ENCODE measurements around the gene SYNE1. TPM values are rescaled to one million over a fixed set of nuclear protein-coding genes. Genes with fewer than 3 reads are reported as not detected.
"Not testable (repeated sequence)": the region's sequence is repeated elsewhere in the genome, so short reads cannot be mapped to it uniquely, and the experiment has no call there.

The SYNE1 gene
- total and polyA plus RNA-seq, 9 donors, result 57.0 to 141 (median 97.5) TPM

DNA sequence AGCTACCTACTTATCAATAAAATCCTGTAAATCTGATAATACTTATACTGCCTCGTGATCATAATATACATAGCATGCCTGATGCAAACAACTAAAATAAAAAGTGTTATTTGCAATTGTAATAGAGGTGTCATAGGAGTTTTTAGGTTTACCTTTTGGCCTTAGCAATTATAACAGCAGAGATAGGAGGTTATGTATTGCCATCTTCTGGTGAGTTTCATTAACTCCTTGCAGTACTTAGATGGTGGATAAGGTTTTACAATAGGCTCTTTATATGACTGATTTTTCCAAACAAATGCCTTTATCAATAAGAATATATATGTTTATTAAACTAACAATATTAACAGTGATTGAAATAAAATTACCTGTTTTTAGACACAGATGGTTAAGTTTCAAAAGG, 32.7 kb upstream of the SYNE1 start:
- H3K4me1 ChIP-seq (ENCODE audit: control insufficient read depth, insufficient read depth, low read length), result no peaks in the 10 kb centered on the region
- no peaks in the 10 kb centered on the region for H3K27me3 ChIP-seq (ENCODE audit: control insufficient read depth, insufficient read depth, low read length)
- peak; percentile 32 for DNase-seq
- H3K36me3 ChIP-seq (ENCODE audit: control insufficient read depth, insufficient read depth, low read length), result no peaks in the 10 kb centered on the region
- WGBS (ENCODE audit: insufficient coverage), result no CpG with 5 or more reads among the region's 1 CpG
- H3K9me3 ChIP-seq (replicated peaks; ENCODE audit: control insufficient read depth, low read depth, low read length), result no peaks in the 10 kb centered on the region
- no peak overlapping the region for H3K27ac ChIP-seq (ENCODE audit: low read length)
- no peak overlapping the region for H3K4me3 ChIP-seq (ENCODE audit: low read length)

DNA sequence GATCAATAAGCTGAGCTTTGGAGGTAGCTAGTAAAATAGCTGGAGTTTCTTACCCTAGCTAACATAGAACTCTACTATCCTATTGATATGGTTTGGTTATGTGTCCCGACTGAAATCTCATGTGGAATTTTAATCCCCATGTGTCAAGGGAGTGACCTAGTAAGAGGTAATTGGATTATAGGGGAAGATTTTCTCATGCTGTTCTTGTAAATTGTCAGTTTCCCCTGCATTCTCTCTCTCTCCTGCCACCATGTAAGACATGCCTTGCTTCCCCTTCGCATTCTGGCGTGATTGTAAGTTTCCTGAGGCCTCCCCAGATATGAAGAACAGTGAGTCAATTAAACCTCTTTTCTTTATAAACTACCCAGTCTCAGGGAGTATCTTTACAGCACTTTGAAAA, 24.6 kb upstream of the SYNE1 start:
- Histone ChIP-seq H3K4me3 (ENCODE audit: low read length) (no peak overlapping the region), H3K9me3 (replicated peaks; ENCODE audit: control insufficient read depth, low read depth, low read length) (no peaks in the 10 kb centered on the region), H3K4me1 (ENCODE audit: control insufficient read depth, insufficient read depth, low read length) (no peaks in the 10 kb centered on the region), H3K36me3 (ENCODE audit: control insufficient read depth, insufficient read depth, low read length) (no peaks in the 10 kb centered on the region), H3K27ac (ENCODE audit: low read length) (no peak overlapping the region), H3K27me3 (ENCODE audit: control insufficient read depth, insufficient read depth, low read length) (no peaks in the 10 kb centered on the region)
- WGBS (ENCODE audit: insufficient coverage), result no CpG with 5 or more reads among the region's 3 CpGs
- DNase-seq, result no peak

GRCh38 chr6:152651986-152652385, 14.8 kb upstream of the SYNE1 start:
- Histone ChIP-seq H3K4me1 (ENCODE audit: control insufficient read depth, insufficient read depth, low read length) (no peaks in the 10 kb centered on the region), H3K4me3 (ENCODE audit: low read length) (no peak overlapping the region), H3K36me3 (ENCODE audit: control insufficient read depth, insufficient read depth, low read length) (no peaks in the 10 kb centered on the region), H3K27me3 (ENCODE audit: control insufficient read depth, insufficient read depth, low read length) (no peaks in the 10 kb centered on the region), H3K27ac (ENCODE audit: low read length) (no peak overlapping the region), H3K9me3 (replicated peaks; ENCODE audit: control insufficient read depth, low read depth, low read length) (no peaks in the 10 kb centered on the region)
- WGBS (ENCODE audit: insufficient coverage), result 16% methylated on average over 2 of the region's 3 CpGs
- no peak for DNase-seq

GRCh38 chr6:152648105-152648504, 10.9 kb upstream of the SYNE1 start:
- no peaks in the 10 kb centered on the region for H3K36me3 ChIP-seq (ENCODE audit: control insufficient read depth, insufficient read depth, low read length)
- H3K4me1 ChIP-seq (ENCODE audit: control insufficient read depth, insufficient read depth, low read length), result no peaks in the 10 kb centered on the region
- no peak overlapping the region for H3K27ac ChIP-seq (ENCODE audit: low read length)
- DNase-seq, result peak; percentile 97
- no peaks in the 10 kb centered on the region for H3K27me3 ChIP-seq (ENCODE audit: control insufficient read depth, insufficient read depth, low read length)
- WGBS (ENCODE audit: insufficient coverage), result no CpG with 5 or more reads among the region's 2 CpGs
- no peaks in the 10 kb centered on the region for H3K9me3 ChIP-seq (replicated peaks; ENCODE audit: control insufficient read depth, low read depth, low read length)
- H3K4me3 ChIP-seq (ENCODE audit: low read length), result no peak overlapping the region

- not testable (repeated sequence) for DNase-seq; H3K9me3 ChIP-seq (replicated peaks; ENCODE audit: control insufficient read depth, low read depth, low read length); H3K27me3 ChIP-seq (ENCODE audit: control insufficient read depth, insufficient read depth, low read length); H3K36me3 ChIP-seq (ENCODE audit: control insufficient read depth, insufficient read depth, low read length); H3K4me3 ChIP-seq (ENCODE audit: low read length); H3K27ac ChIP-seq (ENCODE audit: low read length); H3K4me1 ChIP-seq (ENCODE audit: control insufficient read depth, insufficient read depth, low read length)
- WGBS (ENCODE audit: insufficient coverage), result 80% methylated on average over 4 of the region's 4 CpGs
Measured at GRCh38 chr6:152646732-152647131, 9.6 kb upstream of the SYNE1 start.

- WGBS (ENCODE audit: insufficient coverage), result 66% methylated on average over 6 of the region's 8 CpGs
- Histone ChIP-seq H3K9me3 (replicated peaks; ENCODE audit: control insufficient read depth, low read depth, low read length) (no peaks in the 10 kb centered on the region), H3K4me1 (ENCODE audit: control insufficient read depth, insufficient read depth, low read length) (no peaks in the 10 kb centered on the region), H3K36me3 (ENCODE audit: control insufficient read depth, insufficient read depth, low read length) (no peaks in the 10 kb centered on the region), H3K27me3 (ENCODE audit: control insufficient read depth, insufficient read depth, low read length) (peaks cover 9% of the 10 kb centered on the region), H3K27ac (ENCODE audit: low read length) (no peak overlapping the region), H3K4me3 (ENCODE audit: low read length) (no peak overlapping the region)
- DNase-seq, result peak; percentile 34
Measured at GRCh38 chr6:152642578-152643375, 5.6 kb upstream of the SYNE1 start.

DNA sequence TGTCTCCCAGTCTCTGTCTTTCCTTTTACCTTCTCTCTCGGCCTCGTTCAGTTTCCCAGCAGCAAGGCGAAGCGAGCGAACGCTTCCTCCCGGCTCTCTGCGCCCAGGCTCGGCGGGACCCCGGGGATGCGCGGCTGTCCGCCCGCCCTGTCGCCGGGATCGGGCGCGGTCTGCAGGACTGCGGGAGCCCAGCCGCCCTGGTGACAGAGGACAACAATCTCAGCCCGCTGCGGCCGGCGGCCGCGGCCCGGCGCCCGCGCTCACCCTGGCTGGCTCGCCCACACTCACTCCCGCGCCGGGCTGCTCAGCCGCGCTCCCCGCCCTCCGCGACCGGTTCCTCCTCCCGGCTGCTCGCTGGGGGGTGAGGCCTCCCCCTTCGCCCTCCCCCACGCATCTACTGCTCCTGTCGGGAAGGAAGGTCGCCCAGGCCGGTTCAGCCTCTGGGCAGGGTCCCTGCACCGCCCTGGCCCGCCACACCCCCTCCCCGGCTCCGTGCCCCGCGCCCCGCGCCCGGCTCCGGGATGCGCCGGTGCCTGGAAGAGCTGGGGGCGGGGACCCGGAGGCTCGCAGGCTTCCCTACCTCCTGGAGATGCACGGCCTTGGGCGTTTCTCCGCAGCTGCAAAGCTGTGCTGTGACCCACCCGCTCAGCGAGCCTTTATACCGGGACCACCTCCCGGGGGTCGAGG, 410 bp downstream of the SYNE1 start:
- peaks cover 25% of the 10 kb centered on the region for H3K27me3 ChIP-seq (ENCODE audit: control insufficient read depth, insufficient read depth, low read length)
- H3K36me3 ChIP-seq (ENCODE audit: control insufficient read depth, insufficient read depth, low read length), result no peaks in the 10 kb centered on the region
- no peaks in the 10 kb centered on the region for H3K9me3 ChIP-seq (replicated peaks; ENCODE audit: control insufficient read depth, low read depth, low read length)
- 0% methylated on average over 59 of the region's 72 CpGs for WGBS (ENCODE audit: insufficient coverage)
- H3K4me3 ChIP-seq (ENCODE audit: low read length), result peak overlapping the region; percentile 46
- DNase-seq, result peak; percentile 37
- peaks cover 10% of the 10 kb centered on the region for H3K4me1 ChIP-seq (ENCODE audit: control insufficient read depth, insufficient read depth, low read length)
- H3K27ac ChIP-seq (ENCODE audit: low read length), result no peak overlapping the region

GRCh38 chr6:152636021-152636608, 1.0 kb downstream of the SYNE1 start:
- H3K9me3 ChIP-seq (replicated peaks; ENCODE audit: control insufficient read depth, low read depth, low read length), result no peaks in the 10 kb centered on the region
- H3K4me3 ChIP-seq (ENCODE audit: low read length), result peak overlapping the region; percentile 46
- 2% methylated on average over 5 of the region's 20 CpGs for whole genome bisulfite sequencing (ENCODE audit: insufficient coverage)
- H3K4me1 ChIP-seq (ENCODE audit: control insufficient read depth, insufficient read depth, low read length), result peaks cover 10% of the 10 kb centered on the region
- H3K27me3 ChIP-seq (ENCODE audit: control insufficient read depth, insufficient read depth, low read length), result peaks cover 27% of the 10 kb centered on the region
- H3K27ac ChIP-seq (ENCODE audit: low read length), result no peak overlapping the region
- DNase-seq, result peak; percentile 56
- no peaks in the 10 kb centered on the region for H3K36me3 ChIP-seq (ENCODE audit: control insufficient read depth, insufficient read depth, low read length)

- 100% methylated on average over 2 of the region's 3 CpGs for WGBS (ENCODE audit: insufficient coverage)
- no peak for DNase-seq
- Histone ChIP-seq H3K4me3 (ENCODE audit: low read length) (no peak overlapping the region), H3K9me3 (replicated peaks; ENCODE audit: control insufficient read depth, low read depth, low read length) (no peaks in the 10 kb centered on the region), H3K27me3 (ENCODE audit: control insufficient read depth, insufficient read depth, low read length) (peaks cover 29% of the 10 kb centered on the region), H3K27ac (ENCODE audit: low read length) (no peak overlapping the region), H3K4me1 (ENCODE audit: control insufficient read depth, insufficient read depth, low read length) (peaks cover 10% of the 10 kb centered on the region), H3K36me3 (ENCODE audit: control insufficient read depth, insufficient read depth, low read length) (no peaks in the 10 kb centered on the region)
Measured at GRCh38 chr6:152634773-152635172, 2.4 kb downstream of the SYNE1 start.

GRCh38 chr6:152632121-152632782, 4.9 kb downstream of the SYNE1 start:
- Histone ChIP-seq H3K36me3 (ENCODE audit: control insufficient read depth, insufficient read depth, low read length) (no peaks in the 10 kb centered on the region), H3K27me3 (ENCODE audit: control insufficient read depth, insufficient read depth, low read length) (peaks cover 20% of the 10 kb centered on the region), H3K4me1 (ENCODE audit: control insufficient read depth, insufficient read depth, low read length) (peaks cover 9% of the 10 kb centered on the region), H3K9me3 (replicated peaks; ENCODE audit: control insufficient read depth, low read depth, low read length) (no peaks in the 10 kb centered on the region), H3K27ac (ENCODE audit: low read length) (no peak overlapping the region), H3K4me3 (ENCODE audit: low read length) (no peak overlapping the region)
- no peak for DNase-seq
- 100% methylated on average over 1 of the region's 2 CpGs for WGBS (ENCODE audit: insufficient coverage)

Data from muscle of leg (tissue), 11 donors.